Brain pericyte (primary cell): ENCODE data around the gene ULK4.

Source experiments
- DNase-seq: peaks from one replicate; pipeline ENCODE4 v3.0.0-alpha.2; 2012; ENCODE audit warnings: low read depth, low spot score

ULK4 gene

GRCh38 chr3:41363830-41364523 lies 597.9 kb downstream of the ULK4 start:
- DNase-seq, result no peak

DNA sequence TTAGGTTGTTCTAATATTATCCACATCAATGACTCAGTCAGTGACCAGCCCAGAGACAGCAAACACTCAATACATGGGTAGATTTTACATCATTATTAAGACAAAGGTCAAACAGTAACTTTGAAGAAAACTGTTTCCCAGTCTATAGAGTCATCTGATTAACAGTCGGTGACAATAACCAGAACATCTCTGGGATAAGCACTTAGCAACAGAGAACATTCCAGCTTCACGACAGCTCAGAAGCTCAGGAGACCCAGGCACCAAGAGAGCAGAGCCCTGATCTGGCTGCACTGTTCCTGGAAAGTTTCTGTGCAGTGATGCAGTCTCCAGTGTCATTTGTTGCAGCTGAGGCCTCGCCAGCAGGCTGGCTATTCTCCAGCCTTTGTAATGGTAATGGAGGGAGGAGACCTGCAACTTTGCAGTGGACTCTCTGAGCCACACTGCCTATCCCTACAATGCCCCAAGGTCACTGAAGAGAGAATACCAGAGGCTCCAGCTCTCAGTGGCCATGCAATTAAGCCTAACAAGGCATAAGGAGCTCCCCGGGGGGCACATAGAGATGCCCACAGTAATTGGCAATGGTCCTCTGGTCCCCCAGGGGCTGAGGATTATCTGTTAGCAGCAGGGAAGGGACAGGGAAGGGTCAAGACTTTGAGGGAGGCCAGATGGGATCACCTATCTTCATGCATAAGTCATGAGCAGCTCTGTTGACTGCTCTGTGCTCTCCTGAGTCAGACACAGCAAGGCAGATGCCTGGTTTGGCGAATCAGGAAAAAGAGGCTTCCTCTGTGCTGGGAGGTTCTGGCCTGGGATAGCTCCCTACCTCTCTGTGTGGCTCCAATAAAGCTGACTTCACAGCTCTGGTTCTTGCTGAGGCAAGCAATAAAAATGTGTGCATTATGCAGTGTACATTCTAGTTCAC lies 599.0 kb downstream of the ULK4 start:
- DNase-seq, result no peak

DNA sequence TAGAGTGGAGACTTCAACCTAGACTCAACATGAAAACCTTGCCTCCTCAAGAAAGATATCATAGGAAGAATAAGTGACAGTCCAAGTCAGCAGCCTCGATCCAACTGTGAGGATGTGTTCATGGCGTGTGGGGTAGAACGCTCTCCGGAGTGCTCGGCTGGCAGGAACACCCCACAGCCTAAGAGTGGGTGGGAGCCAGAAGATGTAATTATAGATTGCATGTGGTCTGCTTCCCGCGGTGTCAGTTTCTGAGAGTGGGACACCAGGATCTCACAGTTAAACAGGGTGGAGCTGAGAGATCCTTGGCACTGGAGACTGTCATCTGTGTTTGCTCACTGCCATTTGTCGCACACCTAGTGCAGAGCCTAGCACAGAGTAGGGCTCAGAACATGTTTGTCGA lies 604.6 kb downstream of the ULK4 start:
- DNase-seq, result no peak

- no peak for DNase-seq
Measured at GRCh38 chr3:41356775-41357174, 605.1 kb downstream of the ULK4 start.

GRCh38 chr3:41352510-41352909 lies 609.4 kb downstream of the ULK4 start:
- no peak for DNase-seq

DNA sequence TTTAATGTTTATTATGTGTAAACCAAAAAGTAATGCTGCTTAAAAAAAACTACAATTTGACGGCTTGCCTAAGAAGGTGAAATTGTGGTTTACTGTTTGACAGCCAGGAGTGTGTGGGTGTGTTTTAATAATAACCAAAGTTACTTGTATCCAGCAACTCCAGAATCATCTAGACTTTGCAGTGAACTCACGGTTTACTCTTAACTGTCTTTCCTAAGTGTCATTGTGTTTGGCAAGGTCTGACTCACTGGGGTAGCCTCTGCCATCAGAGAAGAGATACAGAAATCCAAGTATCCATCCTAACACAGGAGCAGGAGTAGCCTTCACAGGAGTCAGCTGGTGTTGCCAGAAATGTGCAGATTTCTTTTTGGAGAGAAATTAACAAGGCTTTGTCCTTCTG lies 611.5 kb downstream of the ULK4 start:
- DNase-seq, result no peak

- no peak for DNase-seq
Measured at GRCh38 chr3:41348401-41348800, 613.5 kb downstream of the ULK4 start.

DNA sequence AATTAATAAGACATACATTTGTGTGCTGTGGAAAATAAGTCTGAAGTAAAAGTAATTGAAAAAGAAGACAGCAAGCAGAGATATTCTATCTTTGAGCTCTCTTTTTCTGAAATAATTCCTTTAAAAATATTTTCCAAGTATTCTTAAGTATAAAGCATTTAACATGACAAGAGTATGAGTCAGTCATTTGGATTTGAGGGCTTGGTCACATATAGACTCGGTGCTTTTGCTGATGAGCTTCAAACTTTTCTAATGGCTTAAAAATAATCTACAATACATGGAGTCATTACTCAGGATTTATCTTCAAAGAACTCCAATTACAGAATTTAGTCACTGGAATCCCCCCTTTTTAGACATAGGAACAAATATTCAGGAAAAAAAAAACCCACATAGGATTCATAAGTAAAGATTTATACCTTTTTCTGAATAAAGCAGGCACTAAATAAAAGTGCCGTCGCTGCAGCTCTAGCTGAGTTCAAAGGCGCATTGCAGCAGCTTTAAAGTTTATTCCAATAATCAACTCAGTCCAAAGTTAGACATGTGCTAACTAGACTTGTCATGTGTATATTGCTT lies 615.1 kb downstream of the ULK4 start:
- no peak for DNase-seq

DNA sequence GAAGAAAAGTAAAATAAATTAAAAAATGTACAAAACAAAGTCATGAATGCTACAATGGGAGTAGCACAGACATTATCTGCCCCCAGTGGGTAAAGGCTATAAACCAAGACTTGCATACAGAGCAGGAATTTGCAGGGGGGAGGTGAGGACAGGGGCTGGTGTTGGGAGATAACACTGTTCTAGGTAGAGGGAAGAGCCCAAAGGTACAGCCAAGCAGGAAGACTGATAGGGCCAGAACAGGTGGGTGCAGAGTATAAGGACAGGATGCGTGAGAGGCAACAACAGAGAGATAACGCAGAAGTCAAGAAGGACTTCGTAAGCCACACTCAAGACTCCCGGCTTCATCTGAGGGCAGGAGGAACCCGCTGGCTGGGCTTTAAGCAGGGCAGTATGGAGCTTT lies 616.1 kb downstream of the ULK4 start:
- DNase-seq, result no peak

- DNase-seq, result no peak
Measured at GRCh38 chr3:41339758-41340157, 622.1 kb downstream of the ULK4 start.

DNA sequence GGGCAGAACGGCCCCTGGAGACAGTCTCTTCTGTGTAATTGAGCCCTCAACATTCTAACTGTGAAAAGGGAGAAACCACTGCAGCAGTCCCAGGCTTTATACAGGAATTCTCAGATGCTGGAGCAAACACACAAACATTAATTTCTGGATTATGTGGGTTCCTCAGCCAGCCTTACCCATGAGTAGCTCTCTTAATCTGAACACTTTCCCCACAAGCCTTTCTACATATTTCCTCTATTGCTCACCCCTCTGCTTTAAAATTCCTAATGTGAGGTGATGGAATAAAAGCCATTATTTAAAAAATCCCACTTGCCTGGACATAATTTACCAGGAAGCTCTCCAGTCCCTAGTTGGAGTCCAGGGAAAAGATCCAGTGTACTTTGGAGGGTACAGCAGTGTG lies 623.6 kb downstream of the ULK4 start:
- no peak for DNase-seq

- no peak for DNase-seq
Measured at GRCh38 chr3:41334426-41334825, 627.5 kb downstream of the ULK4 start.

GRCh38 chr3:41331041-41331440 lies 630.9 kb downstream of the ULK4 start:
- no peak for DNase-seq

DNA sequence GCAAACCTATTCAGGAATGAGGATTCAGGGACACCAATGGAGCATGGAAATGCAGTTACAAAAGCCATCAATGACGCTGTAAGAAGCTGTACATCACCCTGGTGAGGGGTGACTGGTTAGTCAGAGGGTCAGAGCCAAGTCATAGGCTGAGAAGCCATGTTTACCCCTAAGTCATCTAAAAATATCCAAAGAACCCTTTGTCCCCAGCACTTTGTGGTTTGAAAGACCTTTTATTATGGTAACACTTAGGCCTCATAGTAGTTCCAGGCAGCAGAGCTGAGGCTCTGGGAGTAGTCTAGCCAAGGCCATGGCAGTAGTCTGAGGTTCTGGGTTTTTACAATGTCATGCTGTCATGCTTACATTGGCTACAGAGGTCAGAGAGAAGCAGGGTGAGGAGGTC lies 631.4 kb downstream of the ULK4 start:
- DNase-seq, result no peak

- DNase-seq, result no peak
Measured at GRCh38 chr3:41329881-41330280, 632.0 kb downstream of the ULK4 start.

DNA sequence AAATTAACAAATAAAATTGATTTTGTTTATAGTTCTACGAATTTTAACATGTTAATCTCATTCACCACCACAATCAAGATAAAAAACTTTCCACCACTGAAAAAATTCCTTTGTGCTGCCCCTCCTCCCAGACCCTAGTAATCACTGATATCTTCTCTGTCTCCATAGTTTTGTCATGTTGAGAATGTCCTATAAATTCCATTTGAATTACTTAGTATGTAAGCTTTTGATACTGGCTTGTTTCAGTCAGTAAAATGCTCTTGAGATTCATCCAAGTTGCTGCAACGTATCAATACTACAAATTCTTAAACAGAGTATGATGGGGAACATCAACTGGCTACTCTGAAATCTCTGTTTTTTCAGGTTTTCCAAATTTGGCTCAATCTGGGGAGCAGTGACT lies 633.0 kb downstream of the ULK4 start:
- no peak for DNase-seq

GRCh38 chr3:41327718-41328117 lies 634.2 kb downstream of the ULK4 start:
- DNase-seq, result no peak

DNA sequence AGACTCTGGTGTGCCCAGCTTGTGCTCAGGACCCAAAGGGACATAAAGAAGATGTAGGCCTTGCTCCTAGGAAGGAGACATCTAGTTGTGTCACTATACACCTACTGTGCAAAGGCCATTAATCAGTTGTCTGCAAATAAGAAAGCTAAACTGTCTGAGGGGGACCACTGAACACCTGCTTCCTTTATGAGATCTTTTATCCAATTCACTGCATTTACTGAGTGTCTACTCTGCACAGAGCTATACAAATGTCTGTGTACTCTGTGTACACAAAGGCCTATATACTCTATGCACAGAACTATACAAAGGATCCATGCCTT lies 637.8 kb downstream of the ULK4 start:
- no peak for DNase-seq

GRCh38 chr3:41323467-41324155 lies 638.3 kb downstream of the ULK4 start:
- no peak for DNase-seq

DNA sequence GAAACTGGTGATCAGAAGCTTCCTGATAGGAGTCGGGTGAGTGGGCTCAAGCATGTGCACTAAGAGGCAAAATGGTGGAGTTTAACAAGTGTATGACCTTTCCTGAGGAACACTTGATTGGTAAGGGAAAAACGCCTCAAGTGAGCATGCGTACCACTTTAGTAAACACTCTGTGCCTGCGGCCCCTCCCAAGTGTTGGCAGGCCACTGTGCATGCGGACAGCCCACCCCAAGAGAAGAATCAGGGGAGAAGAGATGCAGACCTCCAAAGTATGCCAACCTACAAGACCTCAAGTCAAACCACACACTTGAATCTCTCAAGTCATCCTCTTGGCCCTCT lies 640.3 kb downstream of the ULK4 start:
- no peak for DNase-seq

GRCh38 chr3:41320953-41321641 lies 640.8 kb downstream of the ULK4 start:
- no peak for DNase-seq

GRCh38 chr3:41318520-41318919 lies 643.4 kb downstream of the ULK4 start:
- DNase-seq, result no peak
